HL-60/S4 treated with retinoic acid at 250 ng/mL for 4 days and 3 days (cell line): Measurements from ENCODE around the gene TRIO.
"Not testable (repeated sequence)": the region's sequence is repeated elsewhere in the genome, so short reads cannot be mapped to it uniquely, and the experiment has no call there.

Experiments
- in situ Hi-C: fragments of 300-500 bp; cut with MboI; formaldehyde crosslinking; loops from 2 replicates; pipeline ENCODE4 v1.7.0; 2022; ENCODE audit warnings: low sequenced_read_pairs

The TRIO gene

GRCh38 chr5:14367364-14367763 is 224.2 kb downstream of the TRIO start:
- in situ Hi-C loops = loop anchor here (10.0 to 25.0 kb wide), 2 partner anchors 277 to 645 kb away; no protein-coding TSS in a partner anchor

GRCh38 chr5:14369780-14370179 is 226.6 kb downstream of the TRIO start:
- in situ Hi-C loops = loop anchor here (10.0 to 25.0 kb wide), 2 partner anchors 275 to 643 kb away; no protein-coding TSS in a partner anchor

- in situ Hi-C loops = loop anchor here (25.0 kb wide), 1 partner anchor 642 kb away; no protein-coding TSS in a partner anchor
Measured at GRCh38 chr5:14370386-14370785, 227.2 kb downstream of the TRIO start.

GRCh38 chr5:14373685-14374084 is 230.5 kb downstream of the TRIO start:
- in situ Hi-C loops = loop anchor here (25.0 kb wide), 1 partner anchor 639 kb away; no protein-coding TSS in a partner anchor

GRCh38 chr5:14374100-14374499 is 231.0 kb downstream of the TRIO start:
- in situ Hi-C loops = loop anchor here (25.0 kb wide), 1 partner anchor 638 kb away; no protein-coding TSS in a partner anchor

GRCh38 chr5:14376789-14377188 is 233.6 kb downstream of the TRIO start:
- in situ Hi-C loops = no loop called here

- in situ Hi-C loops = no loop called here
Measured at GRCh38 chr5:14379739-14380497, 236.8 kb downstream of the TRIO start.

- in situ Hi-C loops = no loop called here
Measured at GRCh38 chr5:14380712-14381111, 237.6 kb downstream of the TRIO start.

- in situ Hi-C loops = no loop called here
Measured at GRCh38 chr5:14382640-14383039, 239.5 kb downstream of the TRIO start.

GRCh38 chr5:14383923-14384322 is 240.8 kb downstream of the TRIO start:
- in situ Hi-C loops = no loop called here

- in situ Hi-C loops = no loop called here
Measured at GRCh38 chr5:14385019-14385418, 241.9 kb downstream of the TRIO start.

GRCh38 chr5:14386884-14387624 is 243.9 kb downstream of the TRIO start:
- in situ Hi-C loops = no loop called here

GRCh38 chr5:14388741-14389140 is 245.6 kb downstream of the TRIO start:
- in situ Hi-C loops = no loop called here

GRCh38 chr5:14392552-14392951 is 249.4 kb downstream of the TRIO start:
- in situ Hi-C loops = not testable (repeated sequence)

GRCh38 chr5:14394365-14394764 is 251.2 kb downstream of the TRIO start:
- in situ Hi-C loops = no loop called here

- in situ Hi-C loops = no loop called here
Measured at GRCh38 chr5:14395411-14395810, 252.3 kb downstream of the TRIO start.

GRCh38 chr5:14396066-14396465 is 252.9 kb downstream of the TRIO start:
- in situ Hi-C loops = no loop called here

- in situ Hi-C loops = no loop called here
Measured at GRCh38 chr5:14396737-14397136, 253.6 kb downstream of the TRIO start.

GRCh38 chr5:14397717-14398116 is 254.6 kb downstream of the TRIO start:
- in situ Hi-C loops = no loop called here

GRCh38 chr5:14399054-14399692 is 256.0 kb downstream of the TRIO start:
- in situ Hi-C loops = no loop called here

GRCh38 chr5:14400085-14400484 is 256.9 kb downstream of the TRIO start:
- in situ Hi-C loops = no loop called here
